NCI-H345 treated with DMSO at 0.1 percent for 48 hours (cell line): Measurements from ENCODE around the gene SMIM33.
A peak's percentile ranks its signal among the peaks of the same experiment; 100 is the strongest.
"Not testable (repeated sequence)": the region's sequence is repeated elsewhere in the genome, so short reads cannot be mapped to it uniquely, and the experiment has no call there.

ENCODE experiments used
- DNase-seq: peaks from one replicate; lab custom pipeline; 2025; ENCODE audit not compliant: unreplicated experiment; lab: John Stamatoyannopoulos, UW

SMIM33 gene

GRCh38 chr5:139481580-139482049, 10.8 kb downstream of the SMIM33 start:
- no peak for DNase-seq

GRCh38 chr5:139482050-139482889, 11.5 kb downstream of the SMIM33 start, which contains the start of gene STING1:
Gene STING1, minus strand, starts transcription at chr5:139482758. Its CDS starts 1,054 bp downstream, at chr5:139481704.
- peak; percentile 61 for DNase-seq

- DNase-seq, result not testable (repeated sequence)
These were observed 12.0 kb downstream of the SMIM33 start for GRCh38 chr5:139482890-139483208.

- no peak for DNase-seq
These were observed 15.4 kb downstream of the SMIM33 start for GRCh38 chr5:139486201-139486600.

- DNase-seq, result no peak
These were observed 17.5 kb downstream of the SMIM33 start for GRCh38 chr5:139488260-139488659.

GRCh38 chr5:139492700-139493192, 21.9 kb downstream of the SMIM33 start:
- no peak for DNase-seq

- no peak for DNase-seq
These were observed 23.5 kb downstream of the SMIM33 start for GRCh38 chr5:139494256-139494655.

GRCh38 chr5:139494832-139495231, 24.0 kb downstream of the SMIM33 start:
- DNase-seq, result no peak

- no peak for DNase-seq
These were observed 25.0 kb downstream of the SMIM33 start for GRCh38 chr5:139495638-139496435.

GRCh38 chr5:139501381-139501780, 30.6 kb downstream of the SMIM33 start:
- DNase-seq, result no peak

GRCh38 chr5:139503036-139503817, 32.4 kb downstream of the SMIM33 start:
- DNase-seq, result not testable (repeated sequence)

GRCh38 chr5:139503879-139504278, 33.1 kb downstream of the SMIM33 start:
- DNase-seq, result not testable (repeated sequence)

GRCh38 chr5:139504722-139505121, 33.9 kb downstream of the SMIM33 start:
- not testable (repeated sequence) for DNase-seq

GRCh38 chr5:139512786-139513390, 42.1 kb downstream of the SMIM33 start:
- no peak for DNase-seq

GRCh38 chr5:139513434-139513833, 42.6 kb downstream of the SMIM33 start:
- peak; percentile 68 for DNase-seq

- no peak for DNase-seq
These were observed 43.2 kb downstream of the SMIM33 start for GRCh38 chr5:139513852-139514485.

- no peak for DNase-seq
These were observed 43.7 kb downstream of the SMIM33 start for GRCh38 chr5:139514486-139514856.

- peak; percentile 83 for DNase-seq
These were observed 47.1 kb downstream of the SMIM33 start for GRCh38 chr5:139517683-139518564.
